Smooth muscle cell (in vitro differentiated cells): ENCODE data around the gene RBP7. TPM values are rescaled to one million over a fixed set of nuclear protein-coding genes. Genes with fewer than 3 reads are reported as not detected.
"Not testable (repeated sequence)": the region's sequence is repeated elsewhere in the genome, so short reads cannot be mapped to it uniquely, and the experiment has no call there.

Source experiments
- DNase-seq: peaks from one replicate; lab custom pipeline; 2025; ENCODE audit not compliant: unreplicated experiment; lab: John Stamatoyannopoulos, UW
- H2AFZ ChIP-seq: fragments of 200-600 bp; sonication (generic); 2 replicates; pipeline ENCODE4 v1.6.0; 2016; ENCODE audit warnings: antibody characterized with exemption, low read depth, mild to moderate bottlenecking
- H3F3A ChIP-seq: fragments of 200-600 bp; sonication (generic); 2 replicates; pipeline ENCODE4 v1.6.0; 2017; ENCODE audit warnings: antibody characterized with exemption, low read depth
- H3K27ac ChIP-seq: fragments of 200-600 bp; sonication (generic); 2 replicates; pipeline ENCODE4 v1.5.1; 2016; ENCODE audit warnings: low read depth, mild to moderate bottlenecking
- H3K27me3 ChIP-seq: fragments of 200-600 bp; sonication (generic); 2 replicates; pipeline ENCODE4 v1.6.1; 2016; ENCODE audit warnings: low read depth, mild to moderate bottlenecking
- H3K36me3 ChIP-seq: fragments of 200-600 bp; sonication (generic); 2 replicates; pipeline ENCODE4 v1.5.1; 2016; ENCODE audit warnings: low read depth
- H3K4me1 ChIP-seq: fragments of 200-600 bp; sonication (generic); 2 replicates; pipeline ENCODE4 v1.5.1; 2016; ENCODE audit warnings: low read depth
- H3K4me2 ChIP-seq: fragments of 200-600 bp; sonication (generic); 2 replicates; pipeline ENCODE4 v1.6.0; 2016; ENCODE audit warnings: mild to moderate bottlenecking
- H3K4me3 ChIP-seq: fragments of 200-600 bp; sonication (generic); 2 replicates; pipeline ENCODE4 v1.5.1; 2016; ENCODE audit warnings: mild to moderate bottlenecking
- H3K79me2 ChIP-seq: fragments of 200-600 bp; sonication (generic); 2 replicates; pipeline ENCODE4 v1.6.0; 2016; ENCODE audit warnings: low read depth, mild to moderate bottlenecking
- H3K9ac ChIP-seq: fragments of 200-600 bp; sonication (generic); 2 replicates; pipeline ENCODE4 v1.6.0; 2016; ENCODE audit warnings: low read depth
- H3K9me3 ChIP-seq: fragments of 200-600 bp; sonication (generic); replicated peaks from 2 replicates; pipeline ENCODE4 v1.5.1; 2016; ENCODE audit warnings: low read depth
- H4K20me1 ChIP-seq: fragments of 200-600 bp; sonication (generic); 2 replicates; pipeline ENCODE4 v1.6.0; 2016; ENCODE audit warnings: low read depth
- CTCF ChIP-seq: fragments of 200-600 bp; sonication (generic); IDR thresholded peaks from 2 replicates; pipeline ENCODE4 v1.5.1; 2017; ENCODE audit warnings: borderline replicate concordance, mild to moderate bottlenecking, antibody characterized with exemption; ENCODE audit not compliant: insufficient read depth, poor library complexity, severe bottlenecking
- WGBS: methylation state at CpG from one replicate; pipeline ENCODE4 v1.1.7; 2016; ENCODE audit warnings: low lambda C conversion rate; 5-methylcytosine and 5-hydroxymethylcytosine counted together
- polyA plus RNA-seq: library from polyadenylated mRNA; unstranded; fragments of >200 nt; fragmentation: Nextera tagmentation; extraction: Ambion mirVana; gene quantifications from 2 replicates; pipeline ENCODE4 v1.2.1, GENCODE V29; 2016
- total RNA-seq: library from RNA; depleted of rRNA; stranded (reverse); fragments of >200 nt; gene quantifications from 2 replicates; pipeline ENCODE4 v1.2.3, GENCODE V29; 2014

The RBP7 gene
- total and polyA plus RNA-seq, 2 experiments from 2014 or later, result 0.45 TPM; not detected in 1

- no peak overlapping the region for H3K4me2 ChIP-seq
- no peaks in the 10 kb centered on the region for H4K20me1 ChIP-seq
- no peaks in the 10 kb centered on the region for H3K27me3 ChIP-seq
- H3K9ac ChIP-seq, result no peak overlapping the region
- H3K9me3 ChIP-seq, result no peaks in the 10 kb centered on the region
- no peak overlapping the region for H3K4me3 ChIP-seq
- no peak overlapping the region for H2AFZ ChIP-seq
- H3K4me1 ChIP-seq, result no peaks in the 10 kb centered on the region
- H3K79me2 ChIP-seq, result no peaks in the 10 kb centered on the region
- TF ChIP-seq CTCF, result no peak
- no peak for DNase-seq
- H3K27ac ChIP-seq, result no peak overlapping the region
- WGBS, result 81% methylated on average over 2 of the region's 2 CpGs
- no peaks in the 10 kb centered on the region for H3F3A ChIP-seq
- H3K36me3 ChIP-seq, result no peaks in the 10 kb centered on the region
Measured at GRCh38 chr1:10025354-10025753, 28.3 kb downstream of the RBP7 start.

GRCh38 chr1:10027027-10027426 lies 30.0 kb downstream of the RBP7 start:
- no peaks in the 10 kb centered on the region for H3K27me3 ChIP-seq
- H3F3A ChIP-seq, result no peaks in the 10 kb centered on the region
- no peaks in the 10 kb centered on the region for H3K4me1 ChIP-seq
- no peak overlapping the region for H2AFZ ChIP-seq
- no peak for TF ChIP-seq CTCF
- no peak overlapping the region for H3K9ac ChIP-seq
- no peak overlapping the region for H3K27ac ChIP-seq
- H3K9me3 ChIP-seq, result no peaks in the 10 kb centered on the region
- H3K4me2 ChIP-seq, result no peak overlapping the region
- no peak for DNase-seq
- no peak overlapping the region for H3K4me3 ChIP-seq
- no peaks in the 10 kb centered on the region for H4K20me1 ChIP-seq
- H3K79me2 ChIP-seq, result no peaks in the 10 kb centered on the region
- no peaks in the 10 kb centered on the region for H3K36me3 ChIP-seq

- WGBS, result 95% methylated on average over 13 of the region's 24 CpGs
Measured at GRCh38 chr1:10028956-10029500, 32.0 kb downstream of the RBP7 start.

GRCh38 chr1:10031461-10031860 lies 34.4 kb downstream of the RBP7 start:
- H3K9me3 ChIP-seq, result no peaks in the 10 kb centered on the region
- no peak overlapping the region for H3K4me2 ChIP-seq
- H3K36me3 ChIP-seq, result no peaks in the 10 kb centered on the region
- H3K9ac ChIP-seq, result no peak overlapping the region
- no peaks in the 10 kb centered on the region for H3K27me3 ChIP-seq
- no peak overlapping the region for H3K27ac ChIP-seq
- H3F3A ChIP-seq, result no peaks in the 10 kb centered on the region
- peaks cover 13% of the 10 kb centered on the region for H4K20me1 ChIP-seq
- peaks cover 8% of the 10 kb centered on the region for H3K4me1 ChIP-seq
- no peak for TF ChIP-seq CTCF
- H2AFZ ChIP-seq, result no peak overlapping the region
- no peak for DNase-seq
- no peak overlapping the region for H3K4me3 ChIP-seq
- 77% methylated on average over 3 of the region's 3 CpGs for WGBS
- peaks cover 27% of the 10 kb centered on the region for H3K79me2 ChIP-seq

More at GRCh38 chr1:10028956-10029500, 32.0 kb downstream of the RBP7 start:
- not testable (repeated sequence) for H3K4me2 ChIP-seq, DNase-seq, H3F3A ChIP-seq, H3K27me3 ChIP-seq, H3K4me1 ChIP-seq, H4K20me1 ChIP-seq, H2AFZ ChIP-seq, H3K4me3 ChIP-seq, H3K27ac ChIP-seq, H3K9me3 ChIP-seq, H3K79me2 ChIP-seq, H3K9ac ChIP-seq, H3K36me3 ChIP-seq
